HepG2 (cell line): Measurements from ENCODE around the gene PTMA. TPM values are rescaled to one million over a fixed set of nuclear protein-coding genes. Genes with fewer than 3 reads are reported as not detected.

ENCODE experiments used
- ATF7 ChIP-seq, 2 experiments: fragments of 450-650 bp in 1 of 2; sonication (generic) in 1 of 2; formaldehyde crosslinking in 1 of 2; IDR thresholded peaks; 2 replicates each; pipeline versions ENCODE4 v1.4.0 to v1.6.1; 2016 to 2020; ENCODE audit warnings: antibody characterized with exemption in 1 of 2, mild to moderate bottlenecking in 1 of 2, missing genetic modification reagents in 1 of 2
- EP300 ChIP-seq, 3 experiments: sonication (generic) in 1 of 3; formaldehyde crosslinking in 1 of 3; IDR thresholded peaks; 2 replicates each; pipeline versions ENCODE4 v1.5.1 to v1.6.1; 2011 to 2020; ENCODE audit warnings: low read depth in 2 of 3, low read length in 2 of 3, borderline replicate concordance in 1 of 3, improper control_type of control experiment in 1 of 3, mild to moderate bottlenecking in 1 of 3, missing genetic modification reagents in 1 of 3, moderate library complexity in 1 of 3
- ERF ChIP-seq: IDR thresholded peaks from 2 replicates; pipeline ENCODE4 v1.6.1; 2018; ENCODE audit warnings: missing biosample characterization, missing genetic modification reagents
- HNF4G ChIP-seq, 2 experiments: sonication (generic) in 1 of 2; formaldehyde crosslinking in 1 of 2; IDR thresholded peaks; 2 replicates each; pipeline versions ENCODE4 v1.4.0 to v1.6.1; 2011 to 2020; ENCODE audit warnings: borderline replicate concordance in 2 of 2, low read depth in 2 of 2, mild to moderate bottlenecking in 2 of 2, low read length in 1 of 2, missing genetic modification reagents in 1 of 2, moderate library complexity in 1 of 2
- RERE ChIP-seq: IDR thresholded peaks from 2 replicates; pipeline ENCODE4 v1.6.1; 2016; ENCODE audit warnings: low read depth, missing genetic modification reagents, missing compliant biosample characterization
- RFX5 ChIP-seq: IDR thresholded peaks from 2 replicates; pipeline ENCODE4 v1.6.1; 2011; ENCODE audit warnings: low read depth, low read length, improper control_type of control experiment
- ZBED4 ChIP-seq: sonication (generic); formaldehyde crosslinking; IDR thresholded peaks from 2 replicates; pipeline ENCODE4 v1.4.0; 2020; ENCODE audit warnings: missing genetic modification reagents, borderline replicate concordance
- ZKSCAN8 ChIP-seq: IDR thresholded peaks from 2 replicates; pipeline ENCODE4 v1.6.1; 2016; ENCODE audit warnings: borderline replicate concordance, missing genetic modification reagents, missing compliant biosample characterization
- ZNF17 ChIP-seq: sonication (generic); formaldehyde crosslinking; IDR thresholded peaks from 2 replicates; pipeline ENCODE4 v1.5.0; 2020; ENCODE audit warnings: mild to moderate bottlenecking, missing genetic modification reagents
- ZNF225 ChIP-seq: sonication (generic); formaldehyde crosslinking; IDR thresholded peaks from 2 replicates; pipeline ENCODE4 v1.4.0; 2020; ENCODE audit warnings: mild to moderate bottlenecking, missing genetic modification reagents
- ZNF282 ChIP-seq: fragments of 450-650 bp; IDR thresholded peaks from 2 replicates; pipeline ENCODE4 v1.6.1; 2018; ENCODE audit not compliant: partially characterized antibody
- ZNF331 ChIP-seq: sonication (generic); formaldehyde crosslinking; IDR thresholded peaks from 2 replicates; pipeline ENCODE4 v1.4.0; 2020; ENCODE audit warnings: missing genetic modification reagents
- ZNF710 ChIP-seq: sonication (generic); formaldehyde crosslinking; IDR thresholded peaks from 2 replicates; pipeline ENCODE4 v1.5.0; 2020; ENCODE audit warnings: mild to moderate bottlenecking, missing genetic modification reagents, borderline replicate concordance
- ZSCAN21 ChIP-seq: sonication (generic); formaldehyde crosslinking; IDR thresholded peaks from 2 replicates; pipeline ENCODE4 v1.8.0; 2022; ENCODE audit warnings: mild to moderate bottlenecking, missing genetic modification reagents, moderate library complexity, borderline replicate concordance
- ZSCAN22 ChIP-seq: sonication (generic); formaldehyde crosslinking; IDR thresholded peaks from 2 replicates; pipeline ENCODE4 v1.4.0; 2020; ENCODE audit warnings: mild to moderate bottlenecking, missing genetic modification reagents
- polyA plus RNA-seq, 8 experiments: library from polyadenylated mRNA; depleted of rRNA in 3 of 8; stranded (reverse) in 7 of 8; unstranded in 1 of 8; fragments of >200 nt; fragmentation: Illumina TruSeq in 4 of 8; extraction: Trizol in 4 of 8; gene quantifications; 2 replicates each; pipeline versions ENCODE4 v1.2.1 to v1.2.3, GENCODE V29; 2011 to 2016; ENCODE audit warnings: low read depth in 4 of 8, missing spikeins in 1 of 8, mixed read lengths in 1 of 8; ENCODE audit not compliant: insufficient read depth in 1 of 8
- total RNA-seq, 5 experiments: library from RNA; depleted of rRNA; stranded (reverse); fragments of >200 nt; fragmentation: Illumina TruSeq; extraction: Trizol; gene quantifications; 2 replicates each; pipeline ENCODE4 v1.2.3, GENCODE V29; 2016; ENCODE audit warnings: low read depth in 1 of 5

PTMA gene
- total and polyA plus RNA-seq, 2 of the 13 experiments (the other 11 are each of a cell fraction or from before 2014, with no cell fraction given) = 190 to 1,086 TPM

- TF ChIP-seq ZBED4 (CRISPR knock-in tag) (peak; percentile 95), EP300 (IDR thresholded peaks at IDR 0.05; ENCODE audit: low read depth in 2 of 2, low read length in 2 of 2) (no peak; a peak in 1 of 4 replicates), EP300 (CRISPR knock-in tag; IDR thresholded peaks at IDR 0.05; ENCODE audit: borderline replicate concordance) (0 out of 2 replicates have a peak, but pooled peaks have one; percentile 7), ERF (peak; percentile 80), ZNF225 (CRISPR knock-in tag) (peak; percentile 66), ZNF282 (no peak), ZSCAN22 (CRISPR knock-in tag) (peak; percentile 13; the same call in 1 of the 2 replicates), RERE (CRISPR knock-in tag) (no peak), ZKSCAN8 (CRISPR knock-in tag) (peak; percentile 65; the same call in 1 of the 2 replicates), HNF4G (IDR thresholded peaks at IDR 0.05; ENCODE audit: borderline replicate concordance, low read depth, low read length) (peak; percentile 96), HNF4G (CRISPR knock-in tag; IDR thresholded peaks at IDR 0.05; ENCODE audit: borderline replicate concordance, low read depth) (peak; percentile 95), ZNF710 (no peak), ZSCAN21 (CRISPR knock-in tag) (peak; percentile 92; the same call in 1 of the 2 replicates), ZNF331 (CRISPR knock-in tag) (peak; percentile 56), ZNF17 (CRISPR knock-in tag) (no peak), ATF7 (IDR thresholded peaks at IDR 0.05) (no peak), ATF7 (CRISPR knock-in tag; IDR thresholded peaks at IDR 0.05) (no peak), RFX5 (no peak; the same call in none of the 2 replicates)
Measured at GRCh38 chr2:231680992-231681852, 27.1 kb upstream of the PTMA start (continued).
